HG03469 (cell line): ENCODE measurements around the gene TBCD.
"Not testable (repeated sequence)": the region's sequence is repeated elsewhere in the genome, so short reads cannot be mapped to it uniquely, and the experiment has no call there.

Experiments used
- ATAC-seq: cut with Tn5 transposase; IDR thresholded peaks from one replicate; pipeline ENCODE4 v1.9.1; 2021; ENCODE audit warnings: mild to moderate bottlenecking, moderate library complexity, moderate number of reproducible peaks; ENCODE audit not compliant: unreplicated experiment

The TBCD gene

DNA sequence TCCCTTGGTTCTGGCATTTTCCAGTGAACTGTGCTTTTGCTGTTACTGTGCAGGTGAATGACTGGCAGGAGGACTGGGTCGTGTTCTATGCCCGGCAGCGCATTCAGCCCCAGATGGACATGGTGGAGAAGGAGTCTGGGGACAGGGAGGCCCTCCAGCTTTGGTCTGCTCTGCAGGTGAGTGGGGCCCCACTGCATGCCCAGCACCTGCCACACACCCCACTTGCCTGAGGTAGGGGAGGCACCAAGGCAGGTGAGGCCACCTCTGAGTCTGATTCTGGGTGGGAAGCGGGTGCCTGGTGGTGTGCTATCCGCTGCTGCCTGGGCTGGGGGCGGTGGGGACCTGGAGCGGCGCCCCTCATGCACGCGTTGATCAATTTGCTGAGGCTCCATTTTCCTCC is 25.4 kb upstream of the TBCD start:
- no peak for ATAC-seq

DNA sequence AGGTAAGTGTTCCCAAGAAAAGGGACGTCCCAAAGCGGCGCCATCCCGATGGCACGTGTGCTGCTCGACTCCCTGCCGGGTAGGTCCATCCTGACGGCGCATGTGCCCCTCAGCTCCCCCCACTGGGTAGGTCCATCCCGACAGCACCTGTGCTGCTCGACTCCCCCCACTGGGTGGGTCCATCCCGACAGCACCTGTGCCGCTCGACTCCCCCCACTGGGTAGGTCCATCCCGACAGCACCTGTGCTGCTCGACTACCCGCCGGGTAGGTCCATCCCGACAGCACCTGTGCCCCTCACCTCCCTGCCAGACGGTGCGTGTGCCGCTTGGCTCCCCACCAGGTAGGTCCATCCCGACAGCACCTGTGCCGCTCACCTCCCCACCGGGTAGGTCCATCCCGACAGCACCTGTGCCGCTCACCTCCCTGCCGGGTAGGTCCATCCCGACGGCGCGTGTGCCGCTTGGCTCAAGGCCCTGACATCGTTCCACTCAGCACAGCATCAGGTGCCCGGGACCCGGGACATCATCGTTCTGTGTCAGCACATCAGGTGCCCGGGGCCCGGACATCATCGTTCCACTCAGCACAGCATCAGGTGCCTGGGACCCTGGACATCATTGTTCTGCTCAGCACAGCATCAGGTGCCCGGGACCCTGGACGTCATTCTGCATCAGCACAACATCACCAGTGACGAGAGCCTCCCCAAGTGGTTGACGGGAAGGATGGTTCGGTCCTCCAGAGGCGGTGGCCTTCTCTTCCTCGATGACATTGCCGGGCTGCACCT is 22.2 kb upstream of the TBCD start:
- no peak for ATAC-seq

DNA sequence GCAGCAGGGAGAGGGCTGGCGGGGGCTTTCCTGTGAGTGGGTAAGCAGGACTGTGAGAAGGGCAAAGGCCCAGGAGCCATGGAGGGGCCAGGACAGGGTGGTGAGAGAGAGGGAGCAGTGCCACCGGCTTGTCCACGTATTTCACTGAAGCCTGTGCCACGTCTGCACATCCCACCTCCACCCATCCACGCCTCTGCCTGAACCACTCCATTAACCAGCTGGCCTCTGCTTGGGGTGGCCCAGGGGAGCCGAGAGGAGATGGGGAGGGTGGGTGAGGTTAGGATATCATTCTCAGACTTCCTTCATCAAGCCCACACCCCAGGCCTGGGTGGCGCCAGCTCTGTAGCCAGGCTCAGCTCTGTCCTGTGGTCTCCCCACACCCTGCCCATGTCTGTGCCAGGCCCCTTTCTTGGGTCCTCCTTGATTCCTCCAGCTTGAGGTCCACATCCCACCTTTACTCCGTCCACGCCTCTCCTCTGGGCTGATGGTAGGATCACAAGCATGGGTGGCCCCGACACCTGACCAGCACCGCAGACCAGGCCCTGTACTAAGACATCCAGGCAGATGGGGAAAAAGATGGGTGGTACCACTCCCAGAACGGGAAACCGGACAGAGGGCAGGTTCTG is 19.6 kb upstream of the TBCD start:
- ATAC-seq, result no peak

DNA sequence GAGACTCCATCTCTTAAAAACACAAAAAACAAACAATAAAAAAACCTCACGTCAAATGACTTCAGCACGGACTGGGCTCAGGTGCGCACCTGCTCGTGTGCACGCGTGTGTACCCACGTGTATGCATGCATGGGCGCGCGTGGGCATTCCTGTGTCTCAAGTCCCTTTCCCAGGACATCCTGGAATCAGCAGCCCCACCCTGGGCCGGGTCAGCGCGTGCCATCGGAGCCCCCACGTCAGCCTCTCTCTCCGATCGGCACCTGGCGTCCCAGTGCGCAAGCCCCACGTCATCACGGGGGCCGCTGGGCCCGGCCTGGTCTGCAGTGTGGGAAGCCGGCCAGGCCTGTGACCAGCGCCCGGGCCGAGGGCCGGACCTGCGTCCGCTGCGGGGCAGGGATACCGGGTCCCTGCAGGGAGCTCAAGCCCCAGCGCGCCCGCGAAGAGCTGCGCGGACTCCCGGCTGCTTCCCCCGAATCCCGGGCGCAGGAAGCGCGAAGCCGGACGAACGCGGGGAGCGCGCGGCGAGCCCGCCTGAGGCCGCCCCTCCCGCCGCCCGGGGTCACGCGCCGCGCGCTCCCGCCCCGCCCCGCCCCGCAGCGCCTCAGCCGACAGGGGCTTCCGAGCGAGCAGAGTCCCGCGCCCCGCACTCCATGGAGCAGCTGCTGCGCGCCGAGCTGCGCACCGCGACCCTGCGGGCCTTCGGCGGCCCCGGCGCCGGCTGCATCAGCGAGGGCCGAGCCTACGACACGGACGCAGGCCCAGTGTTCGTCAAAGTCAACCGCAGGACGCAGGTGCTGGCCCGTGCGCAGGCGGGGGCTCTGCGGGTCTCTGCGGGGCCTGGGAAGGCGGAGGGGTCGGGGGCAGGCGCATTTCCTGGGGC is 16.6 kb upstream of the TBCD start, which contains the start of gene FN3K:
FN3K (plus strand) TSS at position 629 of the 880 bp plus-strand sequence; CDS start at position 651, 22 bp downstream.
- no peak for ATAC-seq

- ATAC-seq, result no peak
Observed at GRCh38 chr17:82736511-82737185, 15.2 kb upstream of the TBCD start.

GRCh38 chr17:82737967-82738877 is 13.6 kb upstream of the TBCD start:
- ATAC-seq, result no peak

DNA sequence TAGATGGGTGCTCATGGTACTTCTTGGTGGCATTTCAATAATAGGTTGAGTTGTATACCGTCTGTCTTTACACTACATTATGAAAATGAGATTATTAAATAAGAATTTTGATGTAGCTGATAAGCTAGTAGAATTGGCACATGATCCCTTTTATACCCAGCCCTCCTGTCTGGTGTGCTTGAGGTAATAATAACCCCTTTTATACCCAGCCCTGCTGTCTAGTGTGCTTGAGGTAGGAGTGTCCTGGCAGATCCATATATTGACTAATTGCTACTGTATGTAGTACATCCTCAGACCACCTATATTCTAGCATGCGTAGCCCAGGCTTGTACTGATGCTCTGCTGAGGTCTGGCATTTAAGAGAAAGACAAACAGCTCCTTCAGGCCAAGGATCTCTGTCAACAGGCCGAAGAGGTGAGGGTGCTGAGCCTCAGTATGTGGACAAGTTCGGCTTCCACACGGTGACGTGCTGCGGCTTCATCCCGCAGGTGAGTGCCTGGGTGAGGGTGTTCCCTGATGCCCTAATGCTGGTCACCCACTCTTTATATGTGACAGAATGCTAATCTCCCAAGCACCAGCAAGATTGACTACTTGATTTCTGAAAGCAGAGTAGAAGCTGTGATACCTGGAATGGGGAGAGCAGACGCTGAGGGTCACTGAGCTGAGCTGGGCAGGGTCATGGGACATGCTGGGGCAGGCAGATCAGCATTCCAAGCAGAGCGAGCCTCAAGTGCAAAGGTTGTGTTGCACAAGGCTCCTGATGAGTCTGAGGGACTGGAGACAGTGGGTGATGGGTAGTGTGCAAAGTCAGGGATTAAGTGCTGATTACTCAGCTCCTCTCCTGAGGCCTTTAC is 10.7 kb upstream of the TBCD start:
- ATAC-seq, result no peak

DNA sequence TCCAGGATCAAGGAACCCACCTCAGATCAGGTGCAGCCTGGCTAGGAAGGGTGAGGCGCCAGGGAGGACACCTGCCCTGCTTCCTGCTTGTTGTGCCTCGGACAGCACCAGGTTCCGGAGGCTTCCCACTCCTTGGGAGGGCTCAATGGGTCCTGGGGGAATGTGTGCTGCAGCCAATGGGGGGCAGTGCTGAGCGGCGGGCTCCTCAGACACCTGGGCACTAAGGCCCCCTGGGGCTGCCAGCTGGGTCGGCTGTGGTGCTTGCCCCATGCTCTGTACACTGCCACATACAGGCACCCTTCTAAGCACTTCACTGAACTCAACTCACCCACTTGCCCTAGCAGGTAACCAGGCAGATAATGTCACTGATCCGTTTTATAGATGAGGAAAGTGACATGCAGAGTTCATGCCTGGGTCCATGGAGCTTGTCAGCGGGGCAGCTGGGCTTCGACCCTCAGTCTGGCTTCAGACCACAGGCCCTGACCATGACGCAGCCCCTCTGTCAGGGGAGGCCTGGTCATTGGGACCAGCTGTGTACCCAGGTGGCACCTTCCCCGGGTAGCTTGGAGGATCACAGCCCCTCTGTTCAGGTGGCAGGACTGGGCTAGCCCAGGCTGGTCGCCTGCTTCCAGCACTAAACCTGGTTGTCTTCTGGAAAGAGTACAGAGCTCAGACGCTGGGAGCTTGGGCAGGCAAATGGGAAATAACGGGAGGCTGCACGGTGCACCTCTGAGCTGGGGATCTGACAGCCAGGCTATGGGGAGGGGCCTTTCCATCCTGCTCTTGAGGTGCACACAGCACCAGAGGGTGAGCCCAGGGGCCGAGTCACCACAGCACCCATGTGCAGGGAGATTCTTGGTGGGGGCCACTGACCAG is 8.3 kb upstream of the TBCD start:
- no peak for ATAC-seq

DNA sequence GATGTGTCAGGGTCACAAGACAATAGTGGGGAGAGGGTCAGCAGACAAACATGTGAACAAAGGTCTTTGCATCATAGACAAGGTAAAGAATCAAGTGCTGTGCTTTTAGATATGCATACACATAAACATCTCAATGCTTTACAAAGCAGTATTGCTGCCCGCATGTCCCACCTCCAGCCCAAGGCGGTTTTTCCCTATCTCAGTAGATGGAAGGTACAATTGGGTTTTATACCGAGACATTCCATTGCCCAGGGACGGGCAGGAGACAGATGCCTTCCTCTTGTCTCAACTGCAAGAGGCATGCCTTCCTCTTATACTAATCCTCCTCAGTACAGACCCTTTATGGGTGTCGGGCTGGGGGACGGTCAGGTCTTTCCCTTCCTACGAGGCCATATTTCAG is 7.1 kb upstream of the TBCD start:
- ATAC-seq, result not testable (repeated sequence)

- no peak for ATAC-seq
Observed at GRCh38 chr17:82745524-82745923, 6.3 kb upstream of the TBCD start.

DNA sequence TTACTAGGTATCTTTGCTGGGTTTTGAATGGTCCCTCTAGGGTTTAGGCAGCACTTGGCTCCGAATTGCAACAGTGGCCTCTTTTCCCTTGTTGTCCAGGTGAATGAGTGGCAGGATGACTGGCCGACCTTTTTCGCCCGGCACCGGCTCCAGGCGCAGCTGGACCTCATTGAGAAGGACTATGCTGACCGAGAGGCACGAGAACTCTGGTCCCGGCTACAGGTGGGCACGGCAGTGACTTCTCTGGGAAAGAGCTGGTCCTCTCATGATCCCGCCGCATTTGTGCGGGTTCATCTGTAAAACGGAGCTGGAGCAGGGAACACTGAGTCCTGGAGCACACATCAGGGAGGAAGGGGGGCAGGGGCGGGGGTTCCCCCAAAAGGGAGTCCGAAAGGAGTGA is 3.1 kb upstream of the TBCD start:
- ATAC-seq, result no peak

DNA sequence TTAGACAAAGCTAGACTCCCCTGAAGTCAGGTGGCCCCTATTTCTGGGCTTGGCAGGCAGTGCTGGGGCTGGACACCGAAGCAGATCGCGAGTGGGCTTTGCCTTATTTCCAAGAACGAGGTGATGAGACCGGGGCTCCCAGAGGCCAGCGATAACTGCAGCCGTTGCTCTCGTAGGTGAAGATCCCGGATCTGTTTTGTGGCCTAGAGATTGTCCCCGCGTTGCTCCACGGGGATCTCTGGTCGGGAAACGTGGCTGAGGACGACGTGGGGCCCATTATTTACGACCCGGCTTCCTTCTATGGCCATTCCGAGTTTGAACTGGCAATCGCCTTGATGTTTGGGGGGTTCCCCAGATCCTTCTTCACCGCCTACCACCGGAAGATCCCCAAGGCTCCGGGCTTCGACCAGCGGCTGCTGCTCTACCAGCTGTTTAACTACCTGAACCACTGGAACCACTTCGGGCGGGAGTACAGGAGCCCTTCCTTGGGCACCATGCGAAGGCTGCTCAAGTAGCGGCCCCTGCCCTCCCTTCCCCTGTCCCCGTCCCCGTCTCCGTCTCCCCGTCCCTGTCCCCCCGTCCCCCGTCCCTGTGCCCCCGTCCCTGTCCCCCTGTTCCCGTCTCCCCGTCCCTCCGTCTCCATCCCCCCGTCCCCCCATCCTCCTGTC is 1.5 kb upstream of the TBCD start:
- no peak for ATAC-seq

DNA sequence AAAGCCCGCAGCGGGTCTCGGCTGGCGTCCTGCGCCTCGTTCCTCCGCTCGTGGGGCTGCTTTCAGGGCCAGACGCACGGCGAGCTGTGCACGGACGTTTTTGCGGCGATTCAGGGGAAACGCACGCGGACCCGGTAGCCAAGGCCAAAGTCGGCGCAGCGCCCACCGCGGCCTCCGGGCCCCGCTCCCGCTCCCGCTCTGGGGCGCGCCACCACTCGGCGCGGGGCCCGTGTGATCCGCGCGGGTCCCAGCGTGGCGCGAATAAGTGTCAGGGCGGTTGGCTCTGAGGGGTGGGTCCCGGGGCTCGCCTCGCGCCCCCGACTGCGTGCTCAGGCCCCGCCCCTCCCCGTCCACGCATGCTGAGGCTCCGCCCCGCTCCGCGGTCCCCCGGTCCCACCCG is 694 bp upstream of the TBCD start:
- ATAC-seq, result no peak

DNA sequence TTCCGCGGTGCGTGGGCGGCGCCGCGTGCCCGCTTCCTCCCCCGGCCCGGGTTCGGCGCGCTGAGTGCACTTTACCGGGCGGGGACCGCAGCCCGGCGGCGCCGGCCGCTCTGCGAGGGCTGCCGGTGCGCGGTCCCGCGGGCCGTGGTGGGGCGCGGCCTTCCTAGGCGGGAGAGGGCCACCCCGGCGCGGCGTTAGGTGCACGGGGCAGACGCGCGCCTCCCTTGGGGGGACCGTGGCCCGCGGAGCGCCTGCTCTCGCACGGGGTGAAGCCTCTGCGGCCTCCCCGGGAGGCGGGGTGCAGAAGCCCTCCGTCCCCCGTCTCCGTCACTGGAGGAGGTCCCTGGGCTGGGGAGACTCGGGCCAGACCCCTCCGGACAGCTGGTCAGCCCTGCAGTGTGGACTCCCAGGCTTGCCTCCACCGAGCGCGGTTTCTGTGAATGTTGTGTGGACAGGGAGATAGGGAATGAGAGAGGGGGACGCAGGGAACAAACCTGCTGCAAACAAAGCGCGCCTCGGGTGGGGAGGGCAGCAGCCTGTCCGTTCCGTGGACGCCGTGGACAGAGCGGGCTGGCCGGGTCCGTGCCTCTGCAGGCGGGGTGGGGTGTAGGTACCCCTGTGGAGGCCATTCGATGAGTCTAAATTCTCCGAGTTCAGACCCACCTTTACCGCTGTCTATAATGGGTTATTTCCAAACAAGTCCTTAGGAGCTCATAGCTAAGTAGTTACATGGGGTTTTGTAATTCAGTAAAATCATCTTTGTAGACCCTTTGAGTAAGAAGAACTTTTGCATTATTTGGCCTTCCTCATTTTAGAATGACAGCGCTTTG is 721 bp downstream of the TBCD start:
- peak; percentile 6 for ATAC-seq

DNA sequence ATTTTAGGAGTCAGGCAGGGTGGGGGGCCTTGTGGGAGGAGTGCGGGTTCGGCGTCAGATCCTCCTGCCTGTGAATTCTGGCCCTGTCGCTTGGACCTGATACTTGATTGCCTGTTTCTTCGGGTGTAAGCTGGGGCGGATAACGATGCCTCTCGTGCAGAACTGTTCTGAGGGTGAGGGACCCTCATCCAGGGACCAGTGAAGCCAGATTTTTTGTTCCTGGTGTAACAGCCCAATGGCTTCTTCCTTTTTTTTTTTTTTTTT is 1.3 kb downstream of the TBCD start:
- no peak for ATAC-seq

DNA sequence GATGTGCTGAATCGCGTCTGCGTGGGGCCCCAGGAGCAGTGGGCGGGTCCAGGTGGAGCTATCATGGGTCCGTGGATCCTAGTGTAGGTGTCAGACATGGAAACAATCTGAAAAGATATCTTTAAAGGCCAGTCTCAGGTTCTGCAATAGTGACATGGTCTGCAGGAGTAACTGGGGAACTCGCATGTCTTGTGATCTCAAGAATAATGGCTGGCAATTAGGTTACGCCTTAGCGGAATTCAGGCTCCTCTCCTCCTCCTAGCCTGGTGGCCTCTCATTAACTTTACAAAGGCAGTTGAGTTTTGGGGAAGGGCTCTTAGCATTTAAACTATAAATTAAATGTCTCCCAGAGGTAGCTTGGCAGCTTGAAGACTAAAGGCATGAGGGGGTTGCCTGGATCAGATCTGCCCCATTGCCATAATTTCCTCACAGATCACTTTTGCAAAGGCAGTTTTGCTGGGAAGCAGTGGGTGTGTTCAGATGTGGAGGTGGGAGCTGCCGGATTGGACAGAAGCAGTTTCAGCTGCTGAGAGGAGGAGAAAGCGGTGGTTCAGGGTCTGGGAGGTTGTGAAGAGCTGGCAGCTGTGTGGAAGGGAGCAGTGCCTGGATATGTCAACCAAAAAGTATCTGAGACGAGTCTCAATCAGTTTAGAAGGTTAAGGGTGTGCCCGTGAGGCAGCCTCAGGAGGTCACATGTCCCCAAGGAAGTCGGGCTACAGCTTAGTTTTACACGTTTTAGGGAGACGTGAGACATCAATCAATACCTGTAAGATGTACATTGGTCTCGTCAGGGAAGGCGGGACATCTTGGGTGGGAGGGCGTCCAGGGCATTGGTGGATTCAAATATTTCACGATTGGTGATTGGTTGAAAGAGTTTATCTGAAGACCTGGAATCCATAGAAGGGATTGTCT is 2.7 kb downstream of the TBCD start:
- ATAC-seq, result no peak
